HEK293 (cell line): ENCODE measurements around the gene SP3.

Experiments used
- CTCF ChIA-PET: fragments of 350-600 bp; formaldehyde crosslinking; extraction: SDS; loops from one replicate; lab custom pipeline; 2021; ENCODE audit warnings: antibody characterized with exemption; lab: Yijun Ruan, JAX
- POLR2A ChIA-PET: fragments of 300-600 bp; formaldehyde crosslinking; extraction: SDS; loops from one replicate; lab custom pipeline; 2020; ENCODE audit warnings: antibody characterized with exemption, inconsistent platforms; lab: Yijun Ruan, JAX
- H3K27ac ChIP-seq: fragments of 200-500 bp; sonication (Bioruptor generic); 2 replicates; pipeline ENCODE4 v1.5.1; 2014; ENCODE audit warnings: low read depth, low read length, control low read depth, inconsistent platforms; ENCODE audit errors: extremely low read depth
- H3K36me3 ChIP-seq, 2 experiments: fragments of 200-500 bp in 1 of 2; sonication (Bioruptor generic) in 1 of 2; 1 replicate in 1 of 2; 2 replicates in 1 of 2; pipeline ENCODE4 v1.5.1; 2014 to 2017; ENCODE audit warnings: inconsistent platforms in 2 of 2, low read length in 2 of 2; ENCODE audit not compliant: control insufficient read depth in 2 of 2, insufficient read depth in 1 of 2
- H3K4me1 ChIP-seq: fragments of 200-500 bp; sonication (Bioruptor generic); 2 replicates; pipeline ENCODE4 v1.5.1; 2014; ENCODE audit warnings: mild to moderate bottlenecking, low read length, inconsistent platforms; ENCODE audit not compliant: control insufficient read depth, insufficient read depth
- H3K4me3 ChIP-seq: 2 replicates; pipeline ENCODE4 v1.5.1; 2011; ENCODE audit warnings: low read depth, mild to moderate bottlenecking, control low read depth, low read length, moderate library complexity
- H3K9me3 ChIP-seq: fragments of 200-500 bp; sonication (Bioruptor generic); 2 replicates; pipeline ENCODE4 v1.5.1; 2014; ENCODE audit warnings: low read depth, low read length, inconsistent platforms; ENCODE audit not compliant: control insufficient read depth, insufficient read depth
- AEBP2 ChIP-seq: fragments of 450-650 bp; formaldehyde crosslinking; IDR thresholded peaks from 2 replicates; pipeline ENCODE4 v1.5.1; 2016; ENCODE audit warnings: missing biosample characterization, missing genetic modification characterization, borderline replicate concordance
- CTCF ChIP-seq: fragments of 450-650 bp; formaldehyde crosslinking; IDR thresholded peaks from 2 replicates; pipeline ENCODE4 v1.5.1; 2016; ENCODE audit warnings: missing biosample characterization, missing genetic modification characterization
- GLIS2 ChIP-seq: fragments of 450-650 bp; formaldehyde crosslinking; IDR thresholded peaks from 2 replicates; pipeline ENCODE4 v1.5.1; 2016; ENCODE audit warnings: missing biosample characterization, missing genetic modification characterization
- HOXD13 ChIP-seq: sonication (generic); formaldehyde crosslinking; IDR thresholded peaks from 2 replicates; pipeline ENCODE4 v1.8.0; 2022; ENCODE audit warnings: missing genetic modification reagents, borderline replicate concordance
- KLF1 ChIP-seq: fragments of 450-650 bp; formaldehyde crosslinking; IDR thresholded peaks from 2 replicates; pipeline ENCODE4 v1.5.1; 2016; ENCODE audit warnings: missing biosample characterization, missing genetic modification characterization
- KLF8 ChIP-seq: fragments of 450-650 bp; formaldehyde crosslinking; IDR thresholded peaks from 2 replicates; pipeline ENCODE4 v1.5.1; 2016; ENCODE audit warnings: missing biosample characterization, missing genetic modification characterization
- PATZ1 ChIP-seq: fragments of 450-650 bp; formaldehyde crosslinking; IDR thresholded peaks from 2 replicates; pipeline ENCODE4 v1.5.1; 2016; ENCODE audit warnings: missing biosample characterization, missing genetic modification characterization
- SCRT1 ChIP-seq: fragments of 450-650 bp; formaldehyde crosslinking; IDR thresholded peaks from 2 replicates; pipeline ENCODE4 v1.5.1; 2016; ENCODE audit warnings: missing biosample characterization, missing genetic modification characterization, borderline replicate concordance
- WT1 ChIP-seq: fragments of 450-650 bp; formaldehyde crosslinking; IDR thresholded peaks from 2 replicates; pipeline ENCODE4 v1.5.1; 2016; ENCODE audit warnings: missing biosample characterization, missing genetic modification characterization
- ZBTB44 ChIP-seq: fragments of 450-650 bp; IDR thresholded peaks from 2 replicates; pipeline ENCODE4 v1.5.1; 2018; ENCODE audit warnings: missing biosample characterization, mild to moderate bottlenecking, missing genetic modification characterization
- ZFHX2 ChIP-seq: fragments of 450-650 bp; formaldehyde crosslinking; conservative IDR thresholded peaks from 2 replicates; pipeline ENCODE4 v1.5.1; 2016; ENCODE audit warnings: missing biosample characterization, missing genetic modification characterization
- ZIC2 ChIP-seq: fragments of 450-650 bp; formaldehyde crosslinking; IDR thresholded peaks from 2 replicates; pipeline ENCODE4 v1.5.1; 2016; ENCODE audit warnings: missing biosample characterization, missing genetic modification characterization
- ZNF175 ChIP-seq: fragments of 450-650 bp; formaldehyde crosslinking; IDR thresholded peaks from 2 replicates; pipeline ENCODE4 v1.5.1; 2016; ENCODE audit warnings: missing biosample characterization, missing genetic modification characterization
- ZNF18 ChIP-seq: fragments of 450-650 bp; formaldehyde crosslinking; IDR thresholded peaks from 2 replicates; pipeline ENCODE4 v1.5.1; 2016; ENCODE audit warnings: missing biosample characterization, missing genetic modification characterization
- ZNF354C ChIP-seq: fragments of 450-650 bp; formaldehyde crosslinking; IDR thresholded peaks from 2 replicates; pipeline ENCODE4 v1.5.1; 2016; ENCODE audit warnings: missing biosample characterization, missing genetic modification characterization, low read depth, borderline replicate concordance
- ZNF37A ChIP-seq: fragments of 450-650 bp; IDR thresholded peaks from 2 replicates; pipeline ENCODE4 v1.5.1; 2018; ENCODE audit warnings: missing biosample characterization, missing genetic modification characterization
- ZNF548 ChIP-seq: fragments of 450-650 bp; formaldehyde crosslinking; IDR thresholded peaks from 2 replicates; pipeline ENCODE4 v1.5.1; 2016; ENCODE audit warnings: missing biosample characterization, missing genetic modification characterization
- ZNF704 ChIP-seq: fragments of 450-650 bp; formaldehyde crosslinking; IDR thresholded peaks from 2 replicates; pipeline ENCODE4 v1.5.1; 2016; ENCODE audit warnings: missing biosample characterization, missing genetic modification characterization
- ZNF843 ChIP-seq: fragments of 450-650 bp; formaldehyde crosslinking; IDR thresholded peaks from 2 replicates; pipeline ENCODE4 v1.5.1; 2016; ENCODE audit warnings: missing biosample characterization, missing genetic modification characterization
- ZSCAN5A ChIP-seq: fragments of 450-650 bp; formaldehyde crosslinking; IDR thresholded peaks from 2 replicates; pipeline ENCODE4 v1.5.1; 2016; ENCODE audit warnings: missing biosample characterization, missing genetic modification characterization

Gene SP3

GRCh38 chr2:173966274-173967098 is 1.3 kb upstream of the SP3 start:
- no peaks in the 10 kb centered on the region for H3K9me3 ChIP-seq
- TF ChIP-seq CTCF (tag by site-specific recombination) (no peak), ZNF354C (tag by site-specific recombination) (no peak), ZNF37A (tag by site-specific recombination) (no peak), ZNF18 (tag by site-specific recombination) (no peak), HOXD13 (CRISPR knock-in tag) (no peak), ZBTB44 (no peak), ZNF175 (no peak), ZNF704 (tag by site-specific recombination) (no peak)
- TF ChIP-seq, all 188 proteins: peak for 0
- Histone ChIP-seq H3K4me3 (peak overlapping the region; percentile 94), H3K36me3 (peaks cover 0 to 4% of the 10 kb centered on the region in 2 experiments; a peak in 1 of 3 replicates), H3K4me1 (peaks cover 4% of the 10 kb centered on the region; the same call in 1 of the 2 replicates), H3K27ac (peak overlapping the region; percentile 99)
- ChIA-PET CTCF (no interaction called here), POLR2A (interaction anchor here (0.5 to 1.0 kb wide), 5 partner anchors 32 to 372 kb away, joined by 3 to 10 read pairs (median 3); no protein-coding TSS in a partner anchor)

GRCh38 chr2:173964565-173965371 is 405 bp downstream of the SP3 start:
- H3K27ac ChIP-seq, result peak overlapping the region; percentile 99
- ChIA-PET CTCF (no interaction called here), POLR2A (interaction anchor here (0.6 kb wide), 3 partner anchors 66 to 1292 kb away, joined by 3 read pairs; no protein-coding TSS in a partner anchor)
- peak overlapping the region; percentile 94 for H3K4me3 ChIP-seq
- no peaks in the 10 kb centered on the region for H3K9me3 ChIP-seq
- peaks cover 0 to 12% of the 10 kb centered on the region in 2 experiments; a peak in 2 of 3 replicates for H3K36me3 ChIP-seq
- peaks cover 4% of the 10 kb centered on the region; the same call in 1 of the 2 replicates for H3K4me1 ChIP-seq
- TF ChIP-seq AEBP2 (tag by site-specific recombination) (no peak), KLF8 (peak; percentile 59; the same call in 1 of the 2 replicates), SCRT1 (no peak), GLIS2 (tag by site-specific recombination) (peak; percentile 47), ZNF843 (tag by site-specific recombination) (no peak), ZIC2 (tag by site-specific recombination) (0 out of 2 replicates have a peak, but pooled peaks have one; percentile 23), ZFHX2 (peak; percentile 77), ZSCAN5A (tag by site-specific recombination) (peak; percentile 35; the same call in 1 of the 2 replicates), KLF1 (tag by site-specific recombination) (no peak), PATZ1 (tag by site-specific recombination) (peak; percentile 59), ZNF548 (tag by site-specific recombination) (no peak), WT1 (tag by site-specific recombination) (peak; percentile 55; the same call in 1 of the 2 replicates)
